HEK293 (cell line): ENCODE results near the gene SLC1A3.
A peak's percentile ranks its signal among the peaks of the same experiment; 100 is the strongest.

ENCODE experiments used
- CTCF ChIA-PET: fragments of 350-600 bp; formaldehyde crosslinking; extraction: SDS; loops from one replicate; lab custom pipeline; 2021; ENCODE audit warnings: antibody characterized with exemption; lab: Yijun Ruan, JAX
- POLR2A ChIA-PET: fragments of 300-600 bp; formaldehyde crosslinking; extraction: SDS; loops from one replicate; lab custom pipeline; 2020; ENCODE audit warnings: antibody characterized with exemption, inconsistent platforms; lab: Yijun Ruan, JAX
- H3K27ac ChIP-seq: fragments of 200-500 bp; sonication (Bioruptor generic); 2 replicates; pipeline ENCODE4 v1.5.1; 2014; ENCODE audit warnings: low read depth, low read length, control low read depth, inconsistent platforms; ENCODE audit errors: extremely low read depth
- H3K36me3 ChIP-seq, 2 experiments: fragments of 200-500 bp in 1 of 2; sonication (Bioruptor generic) in 1 of 2; 1 replicate in 1 of 2; 2 replicates in 1 of 2; pipeline ENCODE4 v1.5.1; 2014 to 2017; ENCODE audit warnings: inconsistent platforms in 2 of 2, low read length in 2 of 2; ENCODE audit not compliant: control insufficient read depth in 2 of 2, insufficient read depth in 1 of 2
- H3K4me1 ChIP-seq: fragments of 200-500 bp; sonication (Bioruptor generic); 2 replicates; pipeline ENCODE4 v1.5.1; 2014; ENCODE audit warnings: mild to moderate bottlenecking, low read length, inconsistent platforms; ENCODE audit not compliant: control insufficient read depth, insufficient read depth
- H3K4me3 ChIP-seq: 2 replicates; pipeline ENCODE4 v1.5.1; 2011; ENCODE audit warnings: low read depth, mild to moderate bottlenecking, control low read depth, low read length, moderate library complexity
- H3K9me3 ChIP-seq: fragments of 200-500 bp; sonication (Bioruptor generic); 2 replicates; pipeline ENCODE4 v1.5.1; 2014; ENCODE audit warnings: low read depth, low read length, inconsistent platforms; ENCODE audit not compliant: control insufficient read depth, insufficient read depth
- EGR2 ChIP-seq: fragments of 450-650 bp; formaldehyde crosslinking; IDR thresholded peaks from 2 replicates; pipeline ENCODE4 v1.5.1; 2016; ENCODE audit warnings: low read depth, missing biosample characterization, missing genetic modification characterization
- KLF16 ChIP-seq: fragments of 450-650 bp; formaldehyde crosslinking; IDR thresholded peaks from 2 replicates; pipeline ENCODE4 v1.5.1; 2017; ENCODE audit warnings: missing biosample characterization, missing genetic modification characterization
- OVOL3 ChIP-seq: fragments of 450-650 bp; formaldehyde crosslinking; IDR thresholded peaks from 2 replicates; pipeline ENCODE4 v1.5.1; 2016; ENCODE audit warnings: missing biosample characterization, missing genetic modification characterization
- PRDM4 ChIP-seq: fragments of 450-650 bp; formaldehyde crosslinking; IDR thresholded peaks from 2 replicates; pipeline ENCODE4 v1.5.1; 2017; ENCODE audit warnings: missing biosample characterization, missing genetic modification characterization
- SP2 ChIP-seq: fragments of 450-650 bp; formaldehyde crosslinking; IDR thresholded peaks from 2 replicates; pipeline ENCODE4 v1.5.1; 2016; ENCODE audit warnings: missing biosample characterization, missing genetic modification characterization
- ZBTB8A ChIP-seq: fragments of 450-650 bp; formaldehyde crosslinking; IDR thresholded peaks from 2 replicates; pipeline ENCODE4 v1.5.1; 2016; ENCODE audit warnings: missing biosample characterization, missing genetic modification characterization
- ZNF121 ChIP-seq: fragments of 450-650 bp; formaldehyde crosslinking; IDR thresholded peaks from 2 replicates; pipeline ENCODE4 v1.5.1; 2016; ENCODE audit warnings: missing biosample characterization, missing genetic modification characterization
- ZNF157 ChIP-seq: fragments of 450-650 bp; formaldehyde crosslinking; IDR thresholded peaks from 2 replicates; pipeline ENCODE4 v1.5.1; 2016; ENCODE audit warnings: missing biosample characterization, missing genetic modification characterization
- ZNF2 ChIP-seq: fragments of 450-650 bp; formaldehyde crosslinking; IDR thresholded peaks from 2 replicates; pipeline ENCODE4 v1.5.1; 2016; ENCODE audit warnings: missing biosample characterization, missing genetic modification characterization
- ZNF223 ChIP-seq: fragments of 450-650 bp; formaldehyde crosslinking; IDR thresholded peaks from 2 replicates; pipeline ENCODE4 v1.5.1; 2016; ENCODE audit warnings: missing biosample characterization, missing genetic modification characterization
- ZNF433 ChIP-seq: fragments of 450-650 bp; formaldehyde crosslinking; IDR thresholded peaks from 2 replicates; pipeline ENCODE4 v1.5.1; 2016; ENCODE audit warnings: missing biosample characterization, missing genetic modification characterization, low read depth
- ZNF48 ChIP-seq: fragments of 450-650 bp; formaldehyde crosslinking; IDR thresholded peaks from 2 replicates; pipeline ENCODE4 v1.5.1; 2016; ENCODE audit warnings: missing biosample characterization, missing genetic modification characterization
- ZNF555 ChIP-seq: fragments of 450-650 bp; formaldehyde crosslinking; conservative IDR thresholded peaks from 2 replicates; pipeline ENCODE4 v1.5.1; 2017; ENCODE audit warnings: missing biosample characterization, mild to moderate bottlenecking, missing genetic modification characterization, inconsistent platforms
- ZNF561 ChIP-seq: fragments of 450-650 bp; IDR thresholded peaks from 2 replicates; pipeline ENCODE4 v1.5.1; 2018; ENCODE audit warnings: missing biosample characterization, missing genetic modification characterization, borderline replicate concordance
- ZNF596 ChIP-seq: fragments of 450-650 bp; IDR thresholded peaks from 2 replicates; pipeline ENCODE4 v1.5.0; 2018; ENCODE audit warnings: missing biosample characterization, mild to moderate bottlenecking, missing genetic modification characterization, moderate library complexity
- ZNF623 ChIP-seq: fragments of 450-650 bp; formaldehyde crosslinking; IDR thresholded peaks from 2 replicates; pipeline ENCODE4 v1.5.1; 2016; ENCODE audit warnings: missing biosample characterization, missing genetic modification characterization
- ZNF626 ChIP-seq: fragments of 450-650 bp; sonication (Bioruptor Pico); formaldehyde crosslinking; IDR thresholded peaks from 2 replicates; pipeline ENCODE4 v1.5.1; 2018; ENCODE audit warnings: missing biosample characterization, missing genetic modification characterization, inconsistent platforms
- ZNF664 ChIP-seq: fragments of 450-650 bp; formaldehyde crosslinking; IDR thresholded peaks from 2 replicates; pipeline ENCODE4 v1.5.1; 2016; ENCODE audit warnings: missing biosample characterization, missing genetic modification characterization
- ZNF776 ChIP-seq: fragments of 450-650 bp; formaldehyde crosslinking; IDR thresholded peaks from 2 replicates; pipeline ENCODE4 v1.5.0; 2017; ENCODE audit warnings: missing biosample characterization, missing genetic modification characterization, borderline replicate concordance
- ZNF777 ChIP-seq: fragments of 450-650 bp; formaldehyde crosslinking; IDR thresholded peaks from 2 replicates; pipeline ENCODE4 v1.5.1; 2017; ENCODE audit warnings: missing biosample characterization, missing genetic modification characterization, borderline replicate concordance
- ZNF791 ChIP-seq: fragments of 450-650 bp; formaldehyde crosslinking; IDR thresholded peaks from 2 replicates; pipeline ENCODE4 v1.5.1; 2016; ENCODE audit warnings: missing biosample characterization, missing genetic modification characterization
- ZSCAN18 ChIP-seq: fragments of 450-650 bp; formaldehyde crosslinking; IDR thresholded peaks from 2 replicates; pipeline ENCODE4 v1.5.1; 2016; ENCODE audit warnings: missing biosample characterization, missing genetic modification characterization
- TF ChIP-seq, protein P1 (sequence below): fragments of 450-650 bp; formaldehyde crosslinking; IDR thresholded peaks from 2 replicates; pipeline ENCODE4 v1.5.1; 2016; ENCODE audit warnings: missing biosample characterization, missing genetic modification characterization
- TF ChIP-seq, protein P2 (sequence below): fragments of 450-650 bp; formaldehyde crosslinking; IDR thresholded peaks from 2 replicates; pipeline ENCODE4 v1.5.1; 2017; ENCODE audit warnings: missing biosample characterization, missing genetic modification characterization

Gene SLC1A3

DNA sequence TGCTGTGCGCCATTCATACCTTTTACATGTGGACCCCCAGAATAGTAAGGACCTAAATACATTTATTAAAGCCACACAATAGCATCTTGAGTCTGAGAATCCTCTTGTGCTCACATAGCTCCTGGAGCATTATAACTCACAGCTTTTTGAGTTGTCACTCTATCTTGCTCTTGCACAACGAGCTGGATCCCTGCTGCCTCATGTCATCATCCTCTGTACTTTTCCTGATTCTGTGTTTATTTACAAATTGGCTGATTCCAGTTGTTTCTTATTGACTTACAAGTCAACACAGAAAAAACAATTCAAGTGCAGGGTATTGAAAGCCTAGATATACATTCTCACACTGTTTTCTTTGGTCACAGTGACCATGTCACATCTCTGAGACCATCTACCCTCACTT lies 112.9 kb downstream of the SLC1A3 start:
- H3K27ac ChIP-seq: no peak overlapping the region
- H3K4me1 ChIP-seq: no peaks in the 10 kb centered on the region
- H3K36me3 ChIP-seq: no peaks in the 10 kb centered on the region
- H3K4me3 ChIP-seq: no peak overlapping the region
- no peaks in the 10 kb centered on the region for H3K9me3 ChIP-seq
- ChIA-PET POLR2A (no interaction called here), CTCF (interaction anchor here (0.5 to 1.9 kb wide), 8 partner anchors 10 to 985 kb away, joined by 3 to 11 read pairs (median 4); no protein-coding TSS in a partner anchor)
- no peak for TF ChIP-seq ZNF223 (tag by site-specific recombination)
- TF ChIP-seq ZSCAN18 (tag by site-specific recombination): no peak
- no peak for TF ChIP-seq ZNF2 (tag by site-specific recombination)
- no peak for TF ChIP-seq ZNF121 (tag by site-specific recombination)
- TF ChIP-seq ZBTB8A (tag by site-specific recombination): no peak
- TF ChIP-seq PRDM4 (tag by site-specific recombination): no peak
- TF ChIP-seq, all 188 proteins: peak for 0

DNA sequence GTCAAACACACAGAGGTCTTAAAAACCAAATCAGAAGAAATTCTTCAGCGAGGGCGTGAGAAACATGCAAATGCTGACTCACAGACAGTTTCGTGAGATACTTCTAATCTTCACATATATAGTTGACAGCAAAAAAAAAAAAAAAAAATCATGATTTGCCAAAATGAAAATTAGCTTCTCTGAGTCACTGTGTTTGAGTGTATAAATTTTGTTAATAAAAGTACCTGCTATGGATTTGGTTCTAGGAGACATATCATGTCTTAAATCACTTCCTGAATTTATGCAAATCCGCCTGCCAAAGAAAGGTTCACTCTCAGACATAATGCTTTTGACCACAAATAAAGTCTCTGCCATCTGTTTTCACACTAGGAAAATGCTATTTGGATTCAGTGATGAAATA lies 114.3 kb downstream of the SLC1A3 start:
- TF ChIP-seq EGR2 (tag by site-specific recombination): no peak
- TF ChIP-seq ZNF664 (tag by site-specific recombination): peak; percentile 93
- TF ChIP-seq ZNF776 (tag by site-specific recombination): no peak
- TF ChIP-seq ZNF48 (tag by site-specific recombination): no peak
- Histone ChIP-seq H3K9me3 (no peaks in the 10 kb centered on the region), H3K27ac (no peak overlapping the region), H3K4me3 (no peak overlapping the region), H3K36me3 (no peaks in the 10 kb centered on the region), H3K4me1 (no peaks in the 10 kb centered on the region)
- ChIA-PET POLR2A (no interaction called here), CTCF (interaction anchor here (0.6 to 1.7 kb wide), 3 partner anchors 9 to 658 kb away, joined by 5 to 9 read pairs (median 5); no protein-coding TSS in a partner anchor)

- CTCF ChIA-PET: interaction anchor here (0.5 to 1.7 kb wide), 6 partner anchors 8 to 323 kb away, joined by 3 to 9 read pairs (median 4); no protein-coding TSS in a partner anchor
- Histone ChIP-seq H3K9me3 (no peaks in the 10 kb centered on the region), H3K27ac (no peak overlapping the region), H3K4me1 (no peaks in the 10 kb centered on the region), H3K4me3 (no peak overlapping the region), H3K36me3 (no peaks in the 10 kb centered on the region)
- POLR2A ChIA-PET: interaction anchor here (0.5 kb wide), 1 partner anchor 157 kb away, joined by 3 read pairs; no protein-coding TSS in a partner anchor
- TF ChIP-seq ZNF561 (tag by site-specific recombination) (no peak), ZNF623 (tag by site-specific recombination) (no peak), ZNF596 (no peak), SP2 (tag by site-specific recombination) (no peak), ZNF555 (tag by site-specific recombination) (no peak), ZNF2 (tag by site-specific recombination) (no peak), OVOL3 (tag by site-specific recombination) (no peak), ZNF433 (tag by site-specific recombination) (no peak), ZNF626 (tag by site-specific recombination) (no peak), KLF16 (tag by site-specific recombination) (no peak), ZNF157 (no peak), ZNF791 (tag by site-specific recombination) (no peak), ZNF777 (no peak)
- TF ChIP-seq, protein P1, sequence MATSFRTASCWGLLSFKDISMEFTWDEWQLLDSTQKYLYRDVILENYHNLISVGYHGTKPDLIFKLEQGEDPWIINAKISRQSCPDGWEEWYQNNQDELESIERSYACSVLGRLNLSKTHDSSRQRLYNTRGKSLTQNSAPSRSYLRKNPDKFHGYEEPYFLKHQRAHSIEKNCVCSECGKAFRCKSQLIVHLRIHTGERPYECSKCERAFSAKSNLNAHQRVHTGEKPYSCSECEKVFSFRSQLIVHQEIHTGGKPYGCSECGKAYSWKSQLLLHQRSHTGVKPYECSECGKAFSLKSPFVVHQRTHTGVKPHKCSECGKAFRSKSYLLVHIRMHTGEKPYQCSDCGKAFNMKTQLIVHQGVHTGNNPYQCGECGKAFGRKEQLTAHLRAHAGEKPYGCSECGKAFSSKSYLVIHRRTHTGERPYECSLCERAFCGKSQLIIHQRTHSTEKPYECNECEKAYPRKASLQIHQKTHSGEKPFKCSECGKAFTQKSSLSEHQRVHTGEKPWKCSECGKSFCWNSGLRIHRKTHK (tag by site-specific recombination): no peak
- TF ChIP-seq, protein P2, sequence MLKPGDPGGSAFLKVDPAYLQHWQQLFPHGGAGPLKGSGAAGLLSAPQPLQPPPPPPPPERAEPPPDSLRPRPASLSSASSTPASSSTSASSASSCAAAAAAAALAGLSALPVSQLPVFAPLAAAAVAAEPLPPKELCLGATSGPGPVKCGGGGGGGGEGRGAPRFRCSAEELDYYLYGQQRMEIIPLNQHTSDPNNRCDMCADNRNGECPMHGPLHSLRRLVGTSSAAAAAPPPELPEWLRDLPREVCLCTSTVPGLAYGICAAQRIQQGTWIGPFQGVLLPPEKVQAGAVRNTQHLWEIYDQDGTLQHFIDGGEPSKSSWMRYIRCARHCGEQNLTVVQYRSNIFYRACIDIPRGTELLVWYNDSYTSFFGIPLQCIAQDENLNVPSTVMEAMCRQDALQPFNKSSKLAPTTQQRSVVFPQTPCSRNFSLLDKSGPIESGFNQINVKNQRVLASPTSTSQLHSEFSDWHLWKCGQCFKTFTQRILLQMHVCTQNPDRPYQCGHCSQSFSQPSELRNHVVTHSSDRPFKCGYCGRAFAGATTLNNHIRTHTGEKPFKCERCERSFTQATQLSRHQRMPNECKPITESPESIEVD: no peak
Observed at GRCh38 chr5:36721664-36722235, 115.3 kb downstream of the SLC1A3 start.
